GM20000 (cell line): ENCODE data around the gene GARS1.

Experiments used
- DNase-seq: peaks from one replicate; pipeline ENCODE4 v3.0.0; 2012; ENCODE audit warnings: low spot score
- TF ChIP-seq, protein P1 (sequence below): IDR thresholded peaks from 2 replicates; pipeline ENCODE4 v1.5.1; 2012; ENCODE audit warnings: mild to moderate bottlenecking, control low read depth; ENCODE audit errors: extremely low read depth, missing control alignments

GARS1 gene

GRCh38 chr7:30678805-30679204 lies 84.1 kb downstream of the GARS1 start:
- DNase-seq, result no peak
- TF ChIP-seq, protein P1, sequence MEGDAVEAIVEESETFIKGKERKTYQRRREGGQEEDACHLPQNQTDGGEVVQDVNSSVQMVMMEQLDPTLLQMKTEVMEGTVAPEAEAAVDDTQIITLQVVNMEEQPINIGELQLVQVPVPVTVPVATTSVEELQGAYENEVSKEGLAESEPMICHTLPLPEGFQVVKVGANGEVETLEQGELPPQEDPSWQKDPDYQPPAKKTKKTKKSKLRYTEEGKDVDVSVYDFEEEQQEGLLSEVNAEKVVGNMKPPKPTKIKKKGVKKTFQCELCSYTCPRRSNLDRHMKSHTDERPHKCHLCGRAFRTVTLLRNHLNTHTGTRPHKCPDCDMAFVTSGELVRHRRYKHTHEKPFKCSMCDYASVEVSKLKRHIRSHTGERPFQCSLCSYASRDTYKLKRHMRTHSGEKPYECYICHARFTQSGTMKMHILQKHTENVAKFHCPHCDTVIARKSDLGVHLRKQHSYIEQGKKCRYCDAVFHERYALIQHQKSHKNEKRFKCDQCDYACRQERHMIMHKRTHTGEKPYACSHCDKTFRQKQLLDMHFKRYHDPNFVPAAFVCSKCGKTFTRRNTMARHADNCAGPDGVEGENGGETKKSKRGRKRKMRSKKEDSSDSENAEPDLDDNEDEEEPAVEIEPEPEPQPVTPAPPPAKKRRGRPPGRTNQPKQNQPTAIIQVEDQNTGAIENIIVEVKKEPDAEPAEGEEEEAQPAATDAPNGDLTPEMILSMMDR, result no peak

- no peak for DNase-seq
- TF ChIP-seq, protein P1, result no peak
Observed at GRCh38 chr7:30679664-30680063, 85.0 kb downstream of the GARS1 start.

GRCh38 chr7:30681331-30681797 lies 86.7 kb downstream of the GARS1 start:
- TF ChIP-seq, protein P1, result no peak
- no peak for DNase-seq

GRCh38 chr7:30681815-30682211 lies 87.1 kb downstream of the GARS1 start:
- TF ChIP-seq, protein P1, result no peak
- DNase-seq, result no peak

DNA sequence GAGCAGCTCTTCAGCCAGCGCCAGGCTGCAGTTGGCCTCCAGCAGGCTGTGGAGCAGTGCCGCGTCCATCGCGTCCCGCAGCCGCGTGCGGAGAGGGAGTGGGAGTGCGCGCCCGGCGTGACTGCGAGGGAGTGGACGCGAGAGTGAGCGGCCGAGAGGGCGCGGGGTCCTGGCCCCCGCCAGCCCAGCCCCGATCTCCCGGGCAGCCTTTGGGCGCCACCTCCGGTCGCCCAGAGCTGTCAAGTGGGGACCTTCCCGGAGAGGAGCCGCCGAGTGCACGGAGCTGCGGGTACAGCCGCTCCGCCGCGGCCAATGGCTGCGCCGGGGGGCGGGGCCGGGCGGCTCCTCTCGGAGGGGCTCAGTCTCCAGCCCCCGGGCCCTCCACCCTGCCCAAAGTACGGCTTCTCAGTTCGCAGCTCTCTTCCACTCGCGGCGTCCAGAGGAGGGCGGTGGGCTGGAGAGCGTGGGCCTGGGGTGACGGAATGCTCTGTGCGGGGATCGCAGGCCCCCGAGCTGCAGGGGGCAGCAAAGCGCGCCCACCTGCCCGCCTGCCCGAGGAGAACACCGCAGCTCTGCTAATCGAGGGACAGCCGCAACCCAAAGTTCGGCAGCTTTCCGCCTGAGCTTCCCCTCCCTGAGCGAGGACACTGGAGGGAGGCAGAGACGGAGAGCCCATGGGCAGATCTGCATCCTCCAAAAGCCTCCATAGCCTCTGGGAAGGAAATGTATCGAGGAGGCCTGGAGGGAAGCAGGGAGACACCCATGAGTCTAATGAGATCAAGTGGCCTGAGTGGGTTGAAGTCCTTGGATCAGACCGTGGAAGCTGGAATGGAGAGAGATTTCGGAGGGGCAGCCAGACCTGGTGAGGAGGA lies 87.8 kb downstream of the GARS1 start, which contains the start of gene CRHR2:
Gene CRHR2 (minus strand): TSS at position 245 of the 872 bp plus-strand sequence. CDS start 176 bp downstream, at position 69.
- TF ChIP-seq, protein P1, result no peak
- peak; percentile 64 for DNase-seq

DNA sequence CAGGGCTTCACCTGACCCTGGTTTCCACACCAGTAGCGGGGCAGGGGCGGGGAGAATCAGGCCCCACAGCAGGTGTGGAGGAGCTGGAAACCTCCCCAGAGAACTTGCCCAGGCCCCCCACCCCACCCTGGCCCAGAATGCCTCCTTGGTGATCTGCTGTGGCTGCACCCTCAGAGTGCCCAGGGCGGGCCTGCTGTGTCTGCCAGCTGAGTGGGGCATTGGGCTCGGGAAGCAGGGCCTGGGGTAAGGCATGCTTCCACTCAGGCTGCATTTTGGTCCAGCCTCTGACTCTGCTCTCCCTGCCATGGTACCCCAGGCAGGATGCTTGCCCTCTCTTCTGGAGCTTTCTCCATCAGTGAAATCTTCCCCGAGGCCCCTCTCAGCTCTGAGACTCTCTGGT lies 88.6 kb downstream of the GARS1 start:
- TF ChIP-seq, protein P1, result no peak
- no peak for DNase-seq
